GM12878 (cell line): ENCODE data around the gene FOXA1. TPM values are rescaled to one million over a fixed set of nuclear protein-coding genes. Genes with fewer than 3 reads are reported as not detected.

Experiments
- ATAC-seq: fragments of 200-7000 bp; cut with Tn5 transposase; 3 replicates; pipeline ENCODE4 v1.9.1; 2020; ENCODE audit warnings: mild to moderate bottlenecking, moderate library complexity
- BruUV-seq: library from RNA; stranded (reverse); fragments of 400-500 nt; replicated peaks from 2 replicates; lab custom pipeline; 2021; lab: Mats Ljungman, UMichigan
- CTCF ChIA-PET: fragments of 300-600 bp; sonication (Branson Sonifier 250); formaldehyde crosslinking; extraction: SDS; loops from one replicate; lab custom pipeline; 2021; ENCODE audit warnings: inconsistent platforms; lab: Yijun Ruan, JAX
- POLR2A ChIA-PET: fragments of 350-600 bp; formaldehyde crosslinking; extraction: SDS; loops from one replicate; lab custom pipeline; 2021; ENCODE audit warnings: inconsistent platforms; lab: Charles Lee
- RAD21 ChIA-PET: fragments of 300-600 bp; sonication (Branson Sonifier 250); formaldehyde crosslinking; loops from one replicate; lab custom pipeline; 2023; ENCODE audit warnings: antibody characterized with exemption; ENCODE audit not compliant: unreplicated experiment; lab: Charles Lee
- SMC1A ChIA-PET: fragments of 300-600 bp; sonication (Branson Sonifier 250); formaldehyde crosslinking; loops from one replicate; lab custom pipeline; 2023; ENCODE audit not compliant: unreplicated experiment, uncharacterized antibody; lab: Charles Lee
- DNase-seq: peaks from one replicate; pipeline ENCODE4 v3.0.0-alpha.2; 2011; ENCODE audit warnings: low read depth, low spot score
- FAIRE-seq: peaks from 3 replicates; lab custom pipeline; 2011; peaks lifted over from hg19 to GRCh38; lab: Jason Lieb, UNC
- H2AFZ ChIP-seq: 2 replicates; pipeline ENCODE4 v1.6.0; 2011; ENCODE audit warnings: low read depth, low read length, control low read depth; ENCODE audit not compliant: control insufficient read depth
- H3K27ac ChIP-seq: 2 replicates; pipeline ENCODE4 v1.5.1; 2011; ENCODE audit warnings: control low read depth; ENCODE audit not compliant: control insufficient read depth, insufficient read depth
- H3K27me3 ChIP-seq, 2 experiments: replicated peaks in 1 of 2; 2 replicates each; pipeline versions ENCODE4 v1.6.0 to v1.6.1; 2011; ENCODE audit warnings: low read length in 1 of 2; ENCODE audit not compliant: control insufficient read depth in 2 of 2, insufficient read depth in 2 of 2
- H3K36me3 ChIP-seq, 2 experiments: 2 replicates each; pipeline ENCODE4 v1.5.1; 2011; ENCODE audit warnings: low read length in 1 of 2; ENCODE audit not compliant: control insufficient read depth in 2 of 2, insufficient read depth in 2 of 2
- H3K4me1 ChIP-seq: 2 replicates; pipeline ENCODE4 v1.6.1; 2011; ENCODE audit warnings: mild to moderate bottlenecking, low read length, moderate library complexity, mixed read lengths; ENCODE audit not compliant: control insufficient read depth, insufficient read depth
- H3K4me2 ChIP-seq: 2 replicates; pipeline ENCODE4 v1.6.0; 2011; ENCODE audit warnings: control low read depth; ENCODE audit not compliant: control insufficient read depth, insufficient read depth
- H3K4me3 ChIP-seq: fragments of 200-600 bp; sonication (generic); 2 replicates; pipeline ENCODE4 v1.5.1; 2016
- H3K79me2 ChIP-seq: 2 replicates; pipeline ENCODE4 v1.6.0; 2011; ENCODE audit warnings: low read length; ENCODE audit not compliant: control insufficient read depth, insufficient read depth
- H3K9ac ChIP-seq: 2 replicates; pipeline ENCODE4 v1.8.0; 2011; ENCODE audit warnings: low read length, control low read depth, mixed read lengths; ENCODE audit not compliant: control insufficient read depth, insufficient read depth
- H3K9me3 ChIP-seq: replicated peaks from 3 replicates; pipeline ENCODE4 v1.5.1; 2011; ENCODE audit warnings: mild to moderate bottlenecking, low read length; ENCODE audit not compliant: control insufficient read depth, insufficient read depth
- H4K20me1 ChIP-seq: 2 replicates; pipeline ENCODE4 v1.6.0; 2011; ENCODE audit not compliant: control insufficient read depth, insufficient read depth
- BCL11A ChIP-seq: IDR thresholded peaks from 2 replicates; pipeline ENCODE4 v1.6.1; 2011; ENCODE audit warnings: low read depth, low read length
- MEF2A ChIP-seq: IDR thresholded peaks from 2 replicates; pipeline ENCODE4 v1.6.1; 2011; ENCODE audit warnings: low read depth, mild to moderate bottlenecking, low read length, moderate library complexity; ENCODE audit not compliant: insufficient read depth
- SREBF1 ChIP-seq: IDR thresholded peaks from 2 replicates; pipeline ENCODE4 v1.6.1; 2012; ENCODE audit warnings: mild to moderate bottlenecking, low read length
- ZBTB33 ChIP-seq: fragments of 450-650 bp; IDR thresholded peaks from 2 replicates; pipeline ENCODE4 v1.6.1; 2017; ENCODE audit warnings: mild to moderate bottlenecking
- ZSCAN29 ChIP-seq: fragments of 450-650 bp; IDR thresholded peaks from 2 replicates; pipeline ENCODE4 v1.6.1; 2017; ENCODE audit warnings: mild to moderate bottlenecking, moderate library complexity
- ZZZ3 ChIP-seq: IDR thresholded peaks from 2 replicates; pipeline ENCODE4 v1.6.1; 2011; ENCODE audit warnings: low read depth; ENCODE audit not compliant: control insufficient read depth, insufficient read length
- WGBS: methylation state at CpG from one replicate; pipeline ENCODE4 v1.1.6; 2016; ENCODE audit warnings: low lambda C conversion rate; ENCODE audit not compliant: insufficient replicate concordance, insufficient coverage; ENCODE audit errors: missing lambda C conversion rate; 5-methylcytosine and 5-hydroxymethylcytosine counted together
- in situ Hi-C: fragments of 300-500 bp; cut with MboI; formaldehyde crosslinking; loops from 9 replicates; pipeline ENCODE4 v1.14.3; 2018; ENCODE audit warnings: mixed read lengths
- intact Hi-C: fragments of 100-400 bp; cut with micrococcal nuclease; formaldehyde crosslinking; loops from one replicate; pipeline ENCODE4 v1.14.2; 2022; ENCODE audit not compliant: unreplicated experiment
- polyA plus RNA-seq, 11 experiments: library from polyadenylated mRNA; depleted of rRNA in 4 of 11; unstranded in 6 of 11; stranded (reverse) in 5 of 11; fragments of >200 nt; fragmentation: Nextera tagmentation in 4 of 11; fragmentation: Illumina TruSeq in 1 of 11; extraction: Ambion mirVana in 4 of 11; extraction: Trizol in 1 of 11; gene quantifications; 1 replicate in 1 of 11; 2 replicates in 10 of 11; pipeline versions ENCODE4 v1.2.1 to v1.2.3, GENCODE V29; 2011 to 2016; ENCODE audit warnings: inconsistent platforms in 2 of 11, missing spikeins in 2 of 11, low read depth in 1 of 11
- total RNA-seq, 4 experiments: library from RNA; depleted of rRNA in 3 of 4; stranded (reverse); fragments of >200 nt in 3 of 4; fragmentation: Illumina TruSeq in 1 of 4; extraction: Trizol in 1 of 4; gene quantifications; 2 replicates each; pipeline versions ENCODE4 v1.2.1 to v1.2.3, GENCODE V29; 2013 to 2021
- TF ChIP-seq, protein P1 (sequence below): fragments of 450-650 bp; conservative IDR thresholded peaks from 2 replicates; pipeline ENCODE4 v1.6.1; 2017; ENCODE audit warnings: mild to moderate bottlenecking, moderate library complexity
- TF ChIP-seq, protein P2 (sequence below): fragments of 450-650 bp; IDR thresholded peaks from 2 replicates; pipeline ENCODE4 v1.6.1; 2018; ENCODE audit warnings: borderline replicate concordance, mild to moderate bottlenecking; ENCODE audit not compliant: partially characterized antibody
- TF ChIP-seq, protein P3 (sequence below): fragments of 450-650 bp; IDR thresholded peaks from 2 replicates; pipeline ENCODE4 v1.6.1; 2017; ENCODE audit warnings: mild to moderate bottlenecking, low read depth, inconsistent platforms; ENCODE audit not compliant: poor library complexity, severe bottlenecking

The FOXA1 gene
- total and polyA plus RNA-seq, 10 of the 15 experiments (the other 5 are each of a cell fraction or from before 2014, with no cell fraction given) = 0.03 to 0.18 (median 0.06) TPM; not detected in 7

GRCh38 chr14:37615582-37616289 lies 20.7 kb upstream of the FOXA1 start:
- WGBS = 57% methylated on average over 3 of the region's 3 CpGs
- no peak for FAIRE-seq
- SMC1A ChIA-PET = no interaction called here

More at GRCh38 chr14:37615582-37616289, 20.7 kb upstream of the FOXA1 start:
- Histone ChIP-seq H3K27ac (no peak overlapping the region), H3K4me1 (no peaks in the 10 kb centered on the region), H3K9me3 (no peaks in the 10 kb centered on the region; the same call in 2 of the 3 replicates), H3K4me3 (no peak overlapping the region), H3K79me2 (no peaks in the 10 kb centered on the region), H2AFZ (no peak overlapping the region), H3K9ac (no peak overlapping the region), H3K36me3 (no peaks in the 10 kb centered on the region), H4K20me1 (no peaks in the 10 kb centered on the region), H3K4me2 (no peak overlapping the region), H3K27me3 (no peaks in the 10 kb centered on the region)
- TF ChIP-seq ZZZ3 (no peak), MEF2A (no peak), ZBTB33 (no peak), ZSCAN29 (no peak), BCL11A (no peak), SREBF1 (no peak)
- TF ChIP-seq, protein P1, sequence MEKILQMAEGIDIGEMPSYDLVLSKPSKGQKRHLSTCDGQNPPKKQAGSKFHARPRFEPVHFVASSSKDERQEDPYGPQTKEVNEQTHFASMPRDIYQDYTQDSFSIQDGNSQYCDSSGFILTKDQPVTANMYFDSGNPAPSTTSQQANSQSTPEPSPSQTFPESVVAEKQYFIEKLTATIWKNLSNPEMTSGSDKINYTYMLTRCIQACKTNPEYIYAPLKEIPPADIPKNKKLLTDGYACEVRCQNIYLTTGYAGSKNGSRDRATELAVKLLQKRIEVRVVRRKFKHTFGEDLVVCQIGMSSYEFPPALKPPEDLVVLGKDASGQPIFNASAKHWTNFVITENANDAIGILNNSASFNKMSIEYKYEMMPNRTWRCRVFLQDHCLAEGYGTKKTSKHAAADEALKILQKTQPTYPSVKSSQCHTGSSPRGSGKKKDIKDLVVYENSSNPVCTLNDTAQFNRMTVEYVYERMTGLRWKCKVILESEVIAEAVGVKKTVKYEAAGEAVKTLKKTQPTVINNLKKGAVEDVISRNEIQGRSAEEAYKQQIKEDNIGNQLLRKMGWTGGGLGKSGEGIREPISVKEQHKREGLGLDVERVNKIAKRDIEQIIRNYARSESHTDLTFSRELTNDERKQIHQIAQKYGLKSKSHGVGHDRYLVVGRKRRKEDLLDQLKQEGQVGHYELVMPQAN = no peak
- TF ChIP-seq, protein P2, sequence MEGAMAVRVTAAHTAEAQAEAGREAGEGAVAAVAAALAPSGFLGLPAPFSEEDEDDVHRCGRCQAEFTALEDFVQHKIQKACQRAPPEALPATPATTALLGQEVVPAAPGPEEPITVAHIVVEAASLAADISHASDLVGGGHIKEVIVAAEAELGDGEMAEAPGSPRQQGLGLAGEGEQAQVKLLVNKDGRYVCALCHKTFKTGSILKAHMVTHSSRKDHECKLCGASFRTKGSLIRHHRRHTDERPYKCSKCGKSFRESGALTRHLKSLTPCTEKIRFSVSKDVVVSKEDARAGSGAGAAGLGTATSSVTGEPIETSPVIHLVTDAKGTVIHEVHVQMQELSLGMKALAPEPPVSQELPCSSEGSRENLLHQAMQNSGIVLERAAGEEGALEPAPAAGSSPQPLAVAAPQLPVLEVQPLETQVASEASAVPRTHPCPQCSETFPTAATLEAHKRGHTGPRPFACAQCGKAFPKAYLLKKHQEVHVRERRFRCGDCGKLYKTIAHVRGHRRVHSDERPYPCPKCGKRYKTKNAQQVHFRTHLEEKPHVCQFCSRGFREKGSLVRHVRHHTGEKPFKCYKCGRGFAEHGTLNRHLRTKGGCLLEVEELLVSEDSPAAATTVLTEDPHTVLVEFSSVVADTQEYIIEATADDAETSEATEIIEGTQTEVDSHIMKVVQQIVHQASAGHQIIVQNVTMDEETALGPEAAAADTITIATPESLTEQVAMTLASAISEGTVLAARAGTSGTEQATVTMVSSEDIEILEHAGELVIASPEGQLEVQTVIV = no peak
- TF ChIP-seq, protein P3, sequence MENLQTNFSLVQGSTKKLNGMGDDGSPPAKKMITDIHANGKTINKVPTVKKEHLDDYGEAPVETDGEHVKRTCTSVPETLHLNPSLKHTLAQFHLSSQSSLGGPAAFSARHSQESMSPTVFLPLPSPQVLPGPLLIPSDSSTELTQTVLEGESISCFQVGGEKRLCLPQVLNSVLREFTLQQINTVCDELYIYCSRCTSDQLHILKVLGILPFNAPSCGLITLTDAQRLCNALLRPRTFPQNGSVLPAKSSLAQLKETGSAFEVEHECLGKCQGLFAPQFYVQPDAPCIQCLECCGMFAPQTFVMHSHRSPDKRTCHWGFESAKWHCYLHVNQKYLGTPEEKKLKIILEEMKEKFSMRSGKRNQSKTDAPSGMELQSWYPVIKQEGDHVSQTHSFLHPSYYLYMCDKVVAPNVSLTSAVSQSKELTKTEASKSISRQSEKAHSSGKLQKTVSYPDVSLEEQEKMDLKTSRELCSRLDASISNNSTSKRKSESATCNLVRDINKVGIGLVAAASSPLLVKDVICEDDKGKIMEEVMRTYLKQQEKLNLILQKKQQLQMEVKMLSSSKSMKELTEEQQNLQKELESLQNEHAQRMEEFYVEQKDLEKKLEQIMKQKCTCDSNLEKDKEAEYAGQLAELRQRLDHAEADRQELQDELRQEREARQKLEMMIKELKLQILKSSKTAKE = no peak
- ATAC-seq = no peak
- ChIA-PET POLR2A (no interaction called here), CTCF (no interaction called here), RAD21 (no interaction called here)
- in situ Hi-C loops = no loop called here
- DNase-seq = no peak
- intact Hi-C loops = no loop called here
- BruUV-seq = no TSS peak
